ENCODE data around the gene IQSEC2. TPM values are rescaled to one million over a fixed set of nuclear protein-coding genes. Genes with fewer than 3 reads are reported as not detected.

Gene IQSEC2
- total RNA-seq, 1 donor from 2014 or later, result 11.6 TPM

DNA sequence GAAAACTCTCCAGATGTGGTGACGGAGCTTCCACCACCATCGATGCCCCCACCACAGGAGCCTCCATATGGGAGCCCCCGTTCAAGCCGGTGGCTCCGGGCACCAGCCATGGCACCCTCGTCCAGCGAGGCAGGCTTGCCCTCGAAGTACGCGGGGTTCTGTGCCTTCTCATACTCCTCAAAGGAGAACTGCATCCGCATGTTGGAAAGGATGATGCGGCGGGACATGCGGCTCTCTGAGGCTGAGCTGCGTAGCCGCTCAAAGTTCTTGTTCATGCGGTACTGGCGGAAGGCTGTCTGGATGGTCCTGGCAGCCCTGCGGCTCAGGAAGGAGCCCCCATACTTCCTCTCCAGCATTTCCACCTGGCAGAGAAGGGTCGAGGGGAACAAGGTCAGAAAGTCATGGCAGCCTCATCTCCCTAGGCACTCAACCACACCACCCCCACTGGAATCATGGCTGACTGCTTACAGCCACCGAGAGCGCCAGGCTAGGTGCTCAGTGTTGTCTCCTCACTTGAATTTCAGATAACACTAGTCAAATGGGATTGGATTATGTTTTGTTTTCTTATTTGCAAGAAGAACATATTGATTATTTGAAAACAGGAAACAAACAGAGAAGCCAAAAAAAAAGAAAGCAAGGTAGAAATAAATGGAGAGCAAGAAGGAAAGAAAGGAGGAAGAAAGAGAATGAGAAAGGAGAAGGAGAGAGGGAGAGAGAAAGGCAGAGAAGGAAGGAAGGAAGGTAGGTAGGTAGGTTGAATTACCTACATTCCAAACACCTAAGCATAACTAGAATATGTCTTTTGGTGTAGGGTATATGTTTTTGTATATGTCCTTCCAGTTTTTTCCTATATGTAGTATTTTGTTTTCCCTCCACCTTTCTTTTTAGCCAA lies 26.6 kb downstream of the IQSEC2 start:
- intact Hi-C loops (cut with DNase I), result no loop called here
- peak; percentile 55 for DNase-seq (ENCODE audit: low spot score)

DNA sequence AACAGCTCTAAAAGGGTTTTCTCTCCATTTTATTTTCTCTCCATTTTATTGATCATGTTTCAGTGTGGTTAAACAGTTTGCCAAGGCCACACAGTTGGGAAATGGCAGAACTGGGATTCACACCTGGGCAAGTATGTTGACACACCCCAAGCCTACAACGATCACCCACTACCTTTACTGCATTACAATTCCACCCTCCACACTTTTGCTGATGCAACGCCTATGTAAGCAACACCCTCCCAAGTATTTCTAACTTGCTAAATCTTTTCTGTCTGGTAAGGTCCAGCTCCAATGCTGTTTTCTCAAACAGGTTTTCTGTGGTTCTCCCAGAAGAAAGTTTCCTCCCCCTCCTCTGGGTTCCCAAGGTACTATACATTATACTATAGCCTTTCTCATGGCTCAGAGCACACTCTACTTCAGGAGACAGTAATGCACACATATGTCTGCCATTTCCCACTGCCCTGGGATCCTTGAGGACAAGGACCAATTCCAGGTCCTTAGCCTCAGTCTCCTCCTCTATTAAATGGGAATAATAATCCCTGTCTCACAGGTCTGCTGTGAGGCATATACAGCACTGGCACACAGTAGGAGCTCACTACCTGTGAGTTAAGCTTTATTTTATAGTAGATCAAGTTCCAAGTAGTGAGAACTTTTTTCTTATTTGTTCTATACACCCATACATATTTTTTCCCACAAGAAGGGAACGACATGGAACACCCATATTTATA lies 27.9 kb downstream of the IQSEC2 start:
- peak; percentile 1 for DNase-seq (ENCODE audit: low spot score)
- intact Hi-C loops (cut with DNase I), result no loop called here

DNA sequence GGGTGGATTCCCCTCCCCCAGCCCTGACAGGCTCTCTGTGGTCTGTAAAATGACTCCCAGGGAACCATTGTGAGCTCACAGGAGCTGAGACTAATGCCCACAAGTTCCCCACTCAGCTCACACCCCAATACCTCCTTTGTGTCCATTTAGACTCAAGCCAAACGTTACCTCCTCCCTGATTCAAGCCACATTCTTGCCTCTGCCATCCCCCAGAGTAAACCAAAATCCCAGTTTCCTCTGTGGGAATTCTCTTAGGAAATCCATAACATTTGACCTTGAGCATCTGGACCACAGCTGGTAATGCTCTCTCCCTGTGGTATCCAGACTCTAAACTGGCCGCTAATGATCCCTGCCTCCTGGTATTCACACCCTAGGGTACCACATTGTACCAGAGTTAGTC lies 30.1 kb downstream of the IQSEC2 start:
- no peak for DNase-seq (ENCODE audit: low spot score)
- intact Hi-C loops (cut with DNase I), result no loop called here

DNA sequence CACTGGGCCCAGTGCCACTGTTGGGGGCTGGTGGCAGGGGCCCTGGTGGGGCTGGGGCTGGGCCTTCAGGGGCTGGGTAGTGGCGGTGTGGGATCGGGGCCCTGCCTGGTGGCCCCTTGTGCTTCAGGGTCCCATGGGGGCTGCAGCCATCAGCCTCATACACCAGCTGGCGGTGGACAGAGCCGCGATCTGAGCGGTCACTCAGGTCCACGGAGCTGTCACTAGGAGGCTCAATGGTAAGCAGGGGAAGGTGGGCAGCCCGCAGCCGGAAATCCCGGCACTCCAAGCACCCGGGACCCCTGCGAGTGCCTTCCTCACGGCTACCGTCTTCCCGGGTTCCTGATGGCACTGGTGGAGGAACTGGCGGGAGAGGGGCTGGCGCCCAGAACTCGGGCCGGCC lies 30.8 kb downstream of the IQSEC2 start:
- intact Hi-C loops (cut with DNase I), result no loop called here
- DNase-seq (ENCODE audit: low spot score), result no peak

DNA sequence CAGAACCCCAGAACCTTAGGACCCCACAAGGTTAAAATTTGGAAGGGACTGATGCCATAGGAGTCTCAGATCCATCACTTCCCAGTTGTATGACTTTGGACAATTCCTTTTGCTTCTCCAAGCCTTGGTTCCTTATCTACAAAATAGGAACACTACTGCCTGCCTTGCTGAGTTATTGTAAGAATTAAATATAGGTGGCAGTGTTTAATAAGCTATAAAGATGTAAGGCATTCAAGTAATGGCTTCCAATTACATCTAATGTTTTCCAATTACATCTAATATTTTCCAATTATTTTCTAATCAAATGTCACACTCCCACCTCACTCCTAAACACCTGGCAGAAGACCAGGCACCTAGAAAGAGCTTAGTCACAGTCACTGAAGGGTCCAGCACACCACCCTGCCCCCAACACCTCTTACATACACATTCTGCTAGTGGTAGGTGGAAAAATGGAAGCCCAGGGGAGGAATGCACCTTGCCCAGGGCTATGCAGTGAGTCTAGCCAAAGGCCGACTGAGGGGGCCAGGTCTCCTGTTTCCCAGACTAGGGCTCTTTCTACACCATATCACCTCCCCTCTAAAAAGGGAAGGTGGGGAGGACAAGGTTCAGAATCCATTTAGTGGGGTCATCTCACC lies 31.9 kb downstream of the IQSEC2 start:
- DNase-seq (ENCODE audit: low spot score), result no peak
- intact Hi-C loops (cut with DNase I), result no loop called here

DNA sequence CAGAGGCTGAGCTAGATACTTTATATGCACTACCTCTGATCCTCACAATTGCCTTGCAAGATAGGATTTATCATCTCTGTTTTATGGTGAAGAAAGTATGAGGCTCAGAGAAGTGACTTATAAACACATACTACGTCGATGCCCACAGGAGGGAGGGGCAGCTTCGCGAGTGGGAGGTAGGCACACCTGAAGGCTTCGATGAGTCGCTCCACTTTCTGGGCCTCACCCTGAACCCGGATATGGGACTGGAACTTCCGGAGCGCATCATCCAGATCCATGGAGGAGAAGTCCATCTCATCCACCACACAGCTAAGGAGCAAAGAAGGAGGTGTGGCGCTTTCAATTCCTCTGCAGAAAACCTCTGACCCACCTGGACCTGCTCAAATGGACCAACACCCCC lies 33.5 kb downstream of the IQSEC2 start:
- intact Hi-C loops (cut with DNase I), result no loop called here
- no peak for DNase-seq (ENCODE audit: low spot score)

DNA sequence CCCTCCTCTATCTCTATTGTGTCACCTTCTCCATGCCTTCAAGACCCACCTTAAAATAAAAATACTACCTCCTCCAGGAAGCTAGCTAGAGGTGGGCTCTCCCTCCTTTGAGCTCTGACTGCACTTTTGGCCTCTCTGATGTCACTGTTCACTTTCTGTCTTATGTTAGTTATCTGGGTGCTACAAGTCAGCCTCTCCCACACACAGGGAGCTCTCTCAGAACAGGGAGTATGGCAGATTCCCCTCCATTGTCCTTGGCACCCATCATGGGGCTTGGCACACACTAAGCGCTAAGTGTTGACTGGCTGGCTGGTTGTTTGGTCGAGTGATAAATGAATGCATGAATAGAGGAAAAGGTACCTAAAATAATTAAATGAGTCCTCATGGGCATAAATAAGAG lies 35.2 kb downstream of the IQSEC2 start:
- intact Hi-C loops (cut with DNase I), result no loop called here
- DNase-seq (ENCODE audit: low spot score), result no peak

DNA sequence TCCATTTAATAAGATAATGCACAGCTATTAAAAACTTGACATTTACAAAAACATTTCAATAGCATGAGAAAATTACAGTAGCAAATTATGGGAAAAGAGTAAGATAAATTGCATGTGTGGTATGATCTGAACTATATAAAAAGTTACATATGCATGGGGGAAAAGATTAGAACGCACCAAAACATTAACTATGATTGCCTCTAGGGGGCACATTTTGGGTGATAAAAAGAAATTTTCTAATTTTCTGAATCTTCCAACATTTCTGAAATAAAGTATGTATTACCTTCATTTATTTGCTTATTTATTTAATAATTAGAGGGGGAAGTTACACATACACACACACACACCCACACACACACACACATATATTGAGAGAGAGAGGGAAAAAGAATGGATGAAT lies 36.8 kb downstream of the IQSEC2 start:
- DNase-seq (ENCODE audit: low spot score), result no peak

DNA sequence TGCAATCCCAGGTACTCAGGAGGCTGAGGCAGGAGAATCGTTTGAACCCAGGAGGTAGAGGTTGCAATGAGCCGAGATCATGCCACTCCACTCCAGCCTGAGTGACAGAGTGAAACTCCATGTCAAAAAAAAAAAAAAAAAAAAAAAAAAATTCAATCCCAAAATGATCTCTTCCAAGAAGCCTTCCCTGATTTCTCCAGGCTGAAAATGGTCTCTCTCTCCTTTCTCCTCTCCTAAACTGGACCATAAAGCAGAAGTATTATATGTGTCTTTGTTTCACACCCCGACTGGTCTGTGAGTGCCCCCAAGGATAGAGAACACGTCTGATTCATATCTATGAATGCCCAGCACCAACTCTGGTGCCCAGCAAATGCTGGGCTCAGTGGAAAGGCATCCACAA lies 39.1 kb downstream of the IQSEC2 start:
- no peak for DNase-seq (ENCODE audit: low spot score)
- intact Hi-C loops (cut with DNase I), result no loop called here

More for the DNA sequence above, 36.8 kb downstream of the IQSEC2 start:
- intact Hi-C loops (cut with DNase I), result no loop called here

DNA sequence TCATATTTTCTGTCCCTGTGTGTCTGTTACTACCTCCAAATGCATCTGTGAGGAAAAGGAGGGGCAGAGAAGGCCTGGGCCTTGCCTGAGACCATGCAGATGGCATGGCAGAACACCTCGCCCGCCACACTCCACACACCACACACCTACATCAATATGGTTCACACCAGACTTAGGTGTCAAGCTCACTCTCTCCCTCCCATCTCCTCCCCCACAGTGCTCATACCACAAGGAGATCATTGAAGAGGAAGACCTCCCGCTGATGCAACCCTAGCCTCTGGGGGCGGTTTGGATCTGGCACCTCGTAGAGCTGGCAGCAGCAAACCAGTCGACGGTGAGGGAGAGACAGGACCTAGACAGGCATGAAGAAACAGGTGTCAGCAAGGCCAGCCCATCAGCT lies 39.8 kb downstream of the IQSEC2 start:
- DNase-seq (ENCODE audit: low spot score), result no peak
- intact Hi-C loops (cut with DNase I), result no loop called here

DNA sequence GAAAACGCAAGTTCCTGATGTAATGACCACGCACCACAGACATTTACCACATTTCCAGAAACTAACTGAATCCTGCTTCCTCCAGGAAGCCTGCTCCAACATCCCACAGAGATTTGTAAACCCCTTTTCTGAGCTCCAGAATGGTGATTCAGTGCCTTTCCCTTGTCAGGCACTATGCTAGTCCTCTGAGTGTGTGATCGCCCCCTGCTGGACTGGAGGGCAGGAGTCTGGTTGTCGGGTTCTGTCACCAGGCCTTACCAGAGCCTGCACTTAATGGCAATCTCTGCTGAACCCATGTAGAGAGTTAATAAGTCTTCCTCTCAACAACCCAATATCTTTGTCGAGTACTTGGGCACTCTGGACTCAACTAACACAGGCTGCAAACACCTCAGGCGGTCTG lies 41.9 kb downstream of the IQSEC2 start:
- no peak for DNase-seq (ENCODE audit: low spot score)
- intact Hi-C loops (cut with DNase I), result no loop called here

DNA sequence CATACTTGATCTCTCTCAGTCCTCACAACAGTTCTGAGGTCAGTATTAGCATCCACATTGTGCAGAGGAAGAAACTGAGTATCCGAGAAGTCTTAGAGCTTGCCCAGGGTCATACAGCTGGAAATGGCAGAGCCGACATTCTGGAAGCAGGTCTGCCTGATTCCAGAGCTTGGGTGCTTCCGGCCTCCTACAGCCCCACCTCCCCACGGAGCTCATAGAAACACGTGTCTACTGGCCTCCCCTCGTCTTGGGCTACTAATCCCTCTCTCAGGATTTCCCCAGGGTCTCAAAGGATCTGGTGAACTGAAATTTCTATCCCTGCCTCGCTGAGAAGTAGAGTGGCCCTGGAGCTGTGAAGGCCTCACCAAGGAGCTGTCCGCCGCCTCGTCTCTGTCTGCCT lies 44.3 kb downstream of the IQSEC2 start:
- intact Hi-C loops (cut with DNase I), result no loop called here

DNA sequence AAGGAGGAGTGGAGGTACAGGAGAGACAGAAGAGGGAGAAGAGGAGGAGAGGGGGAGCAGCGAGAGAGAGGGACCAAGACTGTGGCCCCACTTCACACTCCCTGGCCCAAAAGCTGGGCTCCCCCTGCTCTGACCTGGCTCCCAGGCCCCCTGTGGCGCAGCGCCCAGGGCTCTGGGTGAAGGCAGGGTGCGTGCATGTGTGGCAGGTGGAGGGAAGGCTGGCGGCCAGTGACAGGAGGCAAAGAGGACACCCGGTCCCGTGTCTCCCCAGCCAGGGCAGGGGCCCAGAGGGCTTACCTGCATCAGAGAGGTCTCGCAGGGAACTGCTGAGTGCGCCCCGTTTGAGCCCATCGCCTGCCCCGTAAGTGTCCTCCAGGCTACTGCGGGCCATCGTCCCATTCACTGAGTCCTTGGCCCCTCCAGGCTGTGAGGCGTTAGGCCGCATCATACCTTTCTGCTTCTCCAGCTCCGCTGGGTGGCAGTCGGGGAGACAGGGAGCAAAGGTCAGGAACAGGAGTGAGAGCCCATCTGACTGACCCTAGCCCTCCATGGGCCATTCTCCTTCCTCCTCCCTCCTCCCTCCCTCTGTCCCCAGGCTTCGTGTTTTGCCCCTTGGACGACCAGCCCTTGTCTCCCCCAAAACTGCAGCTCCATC lies 45.2 kb downstream of the IQSEC2 start:
- intact Hi-C loops (cut with DNase I), result no loop called here
- no peak for DNase-seq (ENCODE audit: low spot score)

More for the DNA sequence above, 44.3 kb downstream of the IQSEC2 start:
- DNase-seq (ENCODE audit: low spot score), result no peak

DNA sequence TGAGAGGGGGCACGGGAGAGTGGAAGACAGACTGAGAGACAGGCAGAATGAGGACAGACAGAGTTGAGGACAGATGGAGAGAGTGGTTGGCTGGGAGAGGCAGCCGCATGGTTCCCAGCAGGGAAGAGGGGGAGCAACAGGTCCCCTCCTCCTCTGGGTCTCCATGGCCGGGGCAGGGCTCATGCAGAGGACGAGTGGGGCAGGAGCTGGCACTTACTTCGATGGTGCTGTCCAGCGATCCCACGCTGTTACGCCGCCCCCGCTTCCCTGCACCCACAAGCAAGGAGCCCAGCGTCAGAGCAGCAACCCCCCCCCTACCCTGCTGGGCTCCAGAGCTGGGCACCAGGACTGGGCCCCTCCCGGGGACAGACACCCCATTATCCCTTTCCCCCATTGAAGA lies 45.8 kb downstream of the IQSEC2 start:
- intact Hi-C loops (cut with DNase I), result no loop called here
- no peak for DNase-seq (ENCODE audit: low spot score)

DNA sequence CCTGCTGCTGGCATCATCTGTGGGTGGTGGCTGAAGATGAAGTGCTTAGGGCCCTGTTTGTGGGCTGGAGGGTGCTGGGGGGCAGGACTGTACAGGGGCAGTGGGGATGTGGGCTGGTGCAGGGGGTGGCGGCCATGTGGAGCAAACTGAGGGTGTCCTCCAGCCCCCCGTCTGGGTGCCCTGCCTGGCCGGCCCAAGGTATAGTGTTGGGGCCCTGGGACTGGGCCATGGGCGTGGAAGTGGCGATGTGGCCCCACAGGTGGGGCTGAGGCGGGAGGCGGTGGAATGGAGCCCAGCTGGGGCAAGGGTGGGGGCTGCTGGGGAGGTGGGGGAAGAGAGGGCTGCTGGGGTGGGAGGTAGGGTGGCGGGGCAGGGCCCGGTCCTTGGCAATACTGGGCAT lies 46.9 kb downstream of the IQSEC2 start:
- intact Hi-C loops (cut with DNase I), result no loop called here
- no peak for DNase-seq (ENCODE audit: low spot score)

DNA sequence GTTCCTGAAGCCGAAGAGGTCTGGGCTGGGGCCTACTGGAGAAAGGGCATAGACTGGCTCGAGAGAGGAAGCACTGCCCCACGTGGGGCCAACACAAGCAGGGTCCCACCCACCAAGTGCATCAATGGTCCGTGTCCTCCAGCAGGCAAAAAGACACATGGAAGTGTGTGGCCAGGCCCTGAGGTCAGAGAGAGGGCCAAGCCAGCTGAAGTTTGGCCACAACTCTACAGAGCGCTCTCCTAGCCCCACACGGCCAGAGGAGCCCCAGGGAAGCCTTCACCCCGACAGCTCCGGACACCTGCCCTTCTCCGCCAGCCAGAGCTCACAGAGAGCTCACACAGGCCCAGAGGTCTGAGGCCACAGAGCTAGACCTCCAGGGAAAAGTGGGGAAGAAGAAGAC lies 47.8 kb downstream of the IQSEC2 start:
- intact Hi-C loops (cut with DNase I), result no loop called here
- DNase-seq (ENCODE audit: low spot score), result no peak

DNA sequence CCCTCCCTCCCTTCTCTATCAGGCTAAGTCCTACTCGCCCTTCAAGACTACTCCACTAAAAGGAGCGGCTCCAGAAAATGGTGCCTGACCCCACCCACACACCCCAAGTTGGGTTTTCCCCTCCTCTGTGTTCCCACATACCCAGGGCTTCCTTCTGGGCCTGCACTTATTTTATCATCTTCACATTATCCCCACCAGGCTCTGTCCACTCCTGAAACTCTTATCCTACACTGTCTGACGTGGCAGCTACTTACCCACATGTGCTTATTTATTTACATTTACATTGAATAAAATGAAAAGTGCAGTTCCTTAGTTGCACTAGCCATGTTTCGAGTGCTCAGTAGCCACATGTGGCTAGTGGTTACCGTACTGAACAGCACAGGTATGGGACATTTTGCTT lies 51.3 kb downstream of the IQSEC2 start:
- DNase-seq (ENCODE audit: low spot score), result no peak

DNA sequence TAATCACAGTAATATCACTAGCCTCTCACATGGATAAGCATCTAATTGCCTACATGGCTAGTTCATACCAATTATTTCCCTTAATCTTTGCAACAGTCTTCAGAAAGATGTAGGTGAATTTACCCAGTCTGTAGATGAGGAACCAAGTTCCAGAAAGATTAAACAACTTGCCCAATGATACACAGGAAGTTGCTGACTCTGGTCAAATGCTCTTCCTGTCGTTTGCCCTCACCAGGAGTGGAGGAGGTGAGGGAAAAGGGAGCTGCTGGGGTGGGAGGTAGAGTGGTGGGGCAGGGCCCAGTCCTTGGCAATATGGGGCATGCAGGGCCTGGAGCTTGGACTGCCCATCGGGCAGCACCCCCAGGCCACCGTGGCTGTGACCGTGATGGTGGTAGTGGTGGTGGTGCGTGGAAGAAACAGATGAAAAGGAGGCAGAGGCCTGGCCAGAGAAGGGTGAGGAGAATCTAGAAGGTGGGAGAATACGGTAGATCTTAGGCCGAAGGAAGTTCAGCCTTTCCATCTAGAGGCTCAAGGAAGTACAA lies 54.1 kb downstream of the IQSEC2 start:
- intact Hi-C loops (cut with DNase I), result loop anchor here (5.0 to 10.0 kb wide), 2 partner anchors 132 to 195 kb away; partner anchors contain the start of genes KANTR, RIBC1 and SMC1A
- DNase-seq (ENCODE audit: low spot score), result peak; percentile 57

More for the DNA sequence above, 51.3 kb downstream of the IQSEC2 start:
- intact Hi-C loops (cut with DNase I), result no loop called here
